ENCODE results near the gene CDKN1B. TPM values are rescaled to one million over a fixed set of nuclear protein-coding genes. Genes with fewer than 3 reads are reported as not detected.
A peak's percentile ranks its signal among the peaks of the same experiment; 100 is the strongest.

The CDKN1B gene
- total RNA-seq, 1 donor from 2014 or later, result 37.5 TPM

DNA sequence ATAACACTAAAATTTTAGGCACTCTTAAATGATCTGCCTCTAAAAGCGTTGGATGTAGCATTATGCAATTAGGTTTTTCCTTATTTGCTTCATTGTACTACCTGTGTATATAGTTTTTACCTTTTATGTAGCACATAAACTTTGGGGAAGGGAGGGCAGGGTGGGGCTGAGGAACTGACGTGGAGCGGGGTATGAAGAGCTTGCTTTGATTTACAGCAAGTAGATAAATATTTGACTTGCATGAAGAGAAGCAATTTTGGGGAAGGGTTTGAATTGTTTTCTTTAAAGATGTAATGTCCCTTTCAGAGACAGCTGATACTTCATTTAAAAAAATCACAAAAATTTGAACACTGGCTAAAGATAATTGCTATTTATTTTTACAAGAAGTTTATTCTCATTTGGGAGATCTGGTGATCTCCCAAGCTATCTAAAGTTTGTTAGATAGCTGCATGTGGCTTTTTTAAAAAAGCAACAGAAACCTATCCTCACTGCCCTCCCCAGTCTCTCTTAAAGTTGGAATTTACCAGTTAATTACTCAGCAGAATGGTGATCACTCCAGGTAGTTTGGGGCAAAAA lies 4.1 kb downstream of the CDKN1B start:
- no peak for ATAC-seq (ENCODE audit: poor library complexity)
- DNase-seq, result no peak
- intact Hi-C loops (cut with DNase I), result no loop called here

DNA sequence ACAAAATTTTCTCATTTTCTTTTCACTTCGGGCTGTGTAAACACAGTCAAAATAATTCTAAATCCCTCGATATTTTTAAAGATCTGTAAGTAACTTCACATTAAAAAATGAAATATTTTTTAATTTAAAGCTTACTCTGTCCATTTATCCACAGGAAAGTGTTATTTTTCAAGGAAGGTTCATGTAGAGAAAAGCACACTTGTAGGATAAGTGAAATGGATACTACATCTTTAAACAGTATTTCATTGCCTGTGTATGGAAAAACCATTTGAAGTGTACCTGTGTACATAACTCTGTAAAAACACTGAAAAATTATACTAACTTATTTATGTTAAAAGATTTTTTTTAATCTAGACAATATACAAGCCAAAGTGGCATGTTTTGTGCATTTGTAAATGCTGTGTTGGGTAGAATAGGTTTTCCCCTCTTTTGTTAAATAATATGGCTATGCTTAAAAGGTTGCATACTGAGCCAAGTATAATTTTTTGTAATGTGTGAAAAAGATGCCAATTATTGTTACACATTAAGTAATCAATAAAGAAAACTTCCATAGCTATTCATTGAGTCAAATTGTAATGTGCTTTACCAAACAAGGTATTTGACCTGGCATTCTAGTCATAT lies 4.8 kb downstream of the CDKN1B start:
- ATAC-seq (ENCODE audit: poor library complexity) (no peak), DNase-seq (no peak)
- intact Hi-C loops (cut with DNase I), result no loop called here

DNA sequence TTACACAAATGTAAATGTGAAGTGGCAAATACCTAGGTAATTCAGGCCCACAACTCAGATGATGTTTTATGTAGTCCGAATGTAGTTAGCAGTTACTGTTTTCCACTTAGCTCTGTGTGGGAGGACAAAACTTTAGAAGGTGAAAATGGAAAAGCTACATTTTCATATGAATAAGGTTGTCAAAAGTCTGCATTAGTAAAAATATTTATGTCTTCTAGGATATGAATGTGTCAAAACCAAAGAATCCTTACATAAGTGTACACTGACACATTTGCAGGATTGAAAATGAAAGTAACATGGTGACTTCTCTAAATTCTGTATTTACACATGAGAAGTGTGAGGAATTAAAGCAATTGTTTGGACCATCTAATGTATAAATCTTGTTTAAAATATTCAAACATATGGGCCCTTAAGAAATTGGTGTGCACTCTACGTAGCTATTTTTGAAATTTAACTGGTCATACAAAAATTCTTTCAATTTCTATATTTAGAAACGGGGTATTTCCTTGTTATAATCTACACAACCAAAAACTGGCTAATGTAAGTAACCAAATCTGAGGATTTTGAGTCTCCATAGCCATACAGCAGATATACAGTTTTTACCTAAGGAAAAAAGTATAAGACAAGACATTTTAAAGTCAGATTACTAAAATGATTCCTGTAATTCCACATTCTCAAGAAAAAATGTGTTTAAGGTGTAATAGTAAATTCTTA lies 5.4 kb downstream of the CDKN1B start:
- intact Hi-C loops (cut with DNase I), result no loop called here
- no peak for ATAC-seq (ENCODE audit: poor library complexity)
- no peak for DNase-seq

DNA sequence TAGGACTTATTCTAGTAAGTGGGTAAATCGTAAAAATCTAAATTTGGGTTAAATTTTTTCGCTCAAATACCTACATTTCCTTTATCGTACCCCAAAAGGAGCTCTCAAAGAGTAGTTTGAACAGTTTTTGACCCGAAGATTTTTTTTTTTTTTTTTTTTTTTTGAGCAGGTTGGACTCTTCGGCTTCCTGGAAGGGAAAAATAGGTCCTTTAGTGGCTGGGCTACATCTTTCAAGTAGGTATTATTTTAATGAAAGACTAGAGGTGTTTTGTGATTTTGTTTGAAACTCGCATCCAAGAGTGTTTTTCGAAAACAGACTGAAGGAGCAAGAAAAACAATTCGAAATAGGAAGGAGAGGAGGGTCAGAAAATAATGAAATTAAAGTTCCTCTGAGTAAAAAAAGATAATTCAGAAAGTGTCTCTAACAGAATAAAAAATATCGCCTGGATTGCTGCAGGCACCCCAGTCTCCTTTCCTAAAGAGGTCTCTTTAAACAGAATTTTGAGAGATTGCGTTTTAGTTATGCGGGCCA lies 6.0 kb downstream of the CDKN1B start:
- no peak for ATAC-seq (ENCODE audit: poor library complexity)
- no peak for DNase-seq
- intact Hi-C loops (cut with DNase I), result no loop called here

DNA sequence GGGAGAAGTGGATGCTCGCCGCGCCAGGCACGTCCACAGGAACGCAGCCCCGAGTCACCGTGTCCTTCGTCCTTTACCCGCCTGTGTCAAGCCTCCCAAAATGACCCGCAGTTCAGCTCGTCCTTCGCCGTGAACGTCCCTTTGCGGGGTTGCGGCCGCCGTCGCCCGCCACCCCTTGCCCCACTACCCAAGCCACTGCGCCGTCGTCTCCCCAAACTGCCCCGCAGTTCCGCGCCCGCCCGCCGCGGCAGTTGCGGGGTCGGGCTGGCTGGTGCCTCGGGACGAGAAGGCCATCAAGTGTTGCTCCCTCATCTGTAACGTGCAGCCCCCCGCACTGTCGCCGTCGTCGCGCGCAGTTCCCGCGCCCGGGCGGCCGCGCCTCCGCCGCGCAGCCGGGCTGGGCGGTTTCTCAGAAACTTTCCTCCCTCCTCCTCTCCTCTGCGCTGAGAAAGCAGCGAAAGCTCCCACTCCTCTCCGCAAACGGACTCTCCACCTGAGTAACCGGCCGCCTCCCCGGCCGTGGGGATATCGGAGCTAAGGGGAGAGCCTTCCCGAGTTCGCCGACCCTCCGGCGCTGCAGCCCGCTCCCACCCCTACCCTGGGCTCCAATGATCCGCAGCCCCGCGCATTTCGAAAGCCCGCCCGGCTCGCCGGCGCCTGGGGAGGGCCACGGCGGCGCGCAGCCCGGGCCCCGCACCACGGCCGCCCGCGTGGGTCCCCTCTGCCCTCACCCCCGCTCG lies 6.7 kb downstream of the CDKN1B start:
- intact Hi-C loops (cut with DNase I), result no loop called here
- peak; percentile 60 for DNase-seq

DNA sequence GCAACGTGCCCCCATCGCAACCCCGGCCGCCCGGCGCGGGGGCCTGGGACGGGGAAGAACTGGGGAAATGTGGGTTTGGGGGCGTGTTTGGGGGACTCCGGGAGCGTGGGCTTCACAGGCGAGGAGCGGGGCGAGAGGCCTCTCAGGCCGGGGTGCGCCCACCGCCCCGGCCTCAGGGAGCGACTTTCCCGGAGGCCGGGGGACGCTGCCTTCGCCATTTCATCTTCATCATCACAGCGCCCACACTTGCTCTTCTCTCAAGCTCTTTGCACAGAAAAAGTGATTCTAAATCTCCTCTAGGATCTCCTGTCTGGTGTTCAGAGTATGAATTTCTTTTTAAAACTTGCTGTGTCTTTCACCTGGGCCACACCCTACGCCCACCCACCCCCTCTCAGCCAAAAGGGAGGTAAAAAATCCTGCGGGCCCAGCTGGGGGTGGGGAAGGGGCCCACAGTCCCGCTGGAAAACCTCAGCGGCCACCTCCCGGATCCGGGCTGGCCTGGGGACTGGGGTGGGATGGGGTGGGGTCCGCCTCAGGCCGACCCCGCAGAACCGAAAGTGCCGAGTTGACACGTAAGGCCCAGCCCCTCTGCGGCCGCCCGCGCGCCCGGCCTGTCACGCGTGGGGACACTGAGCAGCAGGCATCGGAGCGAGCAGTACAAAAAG lies 7.4 kb downstream of the CDKN1B start:
- DNase-seq (no peak), ATAC-seq (ENCODE audit: poor library complexity) (no peak)
- intact Hi-C loops (cut with DNase I), result no loop called here

More for the DNA sequence above, 6.7 kb downstream of the CDKN1B start:
- peak; percentile 30 for ATAC-seq (ENCODE audit: poor library complexity)

DNA sequence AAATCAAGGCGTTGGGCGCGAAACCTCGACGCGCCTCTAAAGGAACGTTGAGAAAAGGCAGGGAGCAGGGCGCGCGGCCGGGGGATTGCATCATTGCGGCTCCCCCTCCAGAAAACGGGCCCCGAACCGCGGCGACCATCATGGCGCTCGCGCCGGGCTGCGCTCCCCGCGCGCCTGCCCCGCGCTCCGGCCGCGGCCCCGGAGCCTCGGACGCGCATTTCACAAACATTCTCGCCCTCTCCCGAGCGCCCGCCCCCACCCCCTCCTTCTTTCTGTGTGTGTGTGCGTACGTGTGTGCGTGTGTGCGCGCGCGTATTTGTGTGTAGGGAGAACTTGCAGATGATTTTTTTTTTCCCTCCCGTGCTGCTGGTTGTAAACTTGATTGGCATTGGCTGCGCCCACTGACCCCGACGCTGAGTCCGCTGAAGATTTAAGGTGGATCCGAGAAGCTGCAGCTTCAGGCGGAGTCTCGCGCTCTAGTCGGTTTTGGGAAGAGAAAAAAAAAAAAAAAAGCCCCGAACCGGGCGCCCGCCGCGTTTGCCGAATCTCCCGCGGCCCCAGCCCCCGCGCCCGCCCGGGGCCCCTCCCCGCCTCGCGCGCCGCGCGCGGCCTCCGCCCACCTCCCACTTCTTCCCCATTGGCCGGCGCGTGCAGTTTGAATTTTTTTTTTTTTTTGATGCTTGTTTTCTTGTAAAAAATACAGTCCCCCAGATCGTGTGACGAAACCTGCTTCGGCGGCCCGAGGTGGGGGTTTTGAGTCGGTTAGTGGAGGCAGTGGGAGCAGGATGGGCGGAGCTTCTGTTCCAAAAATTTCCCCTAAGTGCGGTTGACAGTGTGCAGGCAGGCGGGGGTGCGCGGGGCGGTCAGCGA lies 8.2 kb downstream of the CDKN1B start:
- DNase-seq, result peak; percentile 96
- intact Hi-C loops (cut with DNase I), result no loop called here
- ATAC-seq (ENCODE audit: poor library complexity), result peak; percentile 88

DNA sequence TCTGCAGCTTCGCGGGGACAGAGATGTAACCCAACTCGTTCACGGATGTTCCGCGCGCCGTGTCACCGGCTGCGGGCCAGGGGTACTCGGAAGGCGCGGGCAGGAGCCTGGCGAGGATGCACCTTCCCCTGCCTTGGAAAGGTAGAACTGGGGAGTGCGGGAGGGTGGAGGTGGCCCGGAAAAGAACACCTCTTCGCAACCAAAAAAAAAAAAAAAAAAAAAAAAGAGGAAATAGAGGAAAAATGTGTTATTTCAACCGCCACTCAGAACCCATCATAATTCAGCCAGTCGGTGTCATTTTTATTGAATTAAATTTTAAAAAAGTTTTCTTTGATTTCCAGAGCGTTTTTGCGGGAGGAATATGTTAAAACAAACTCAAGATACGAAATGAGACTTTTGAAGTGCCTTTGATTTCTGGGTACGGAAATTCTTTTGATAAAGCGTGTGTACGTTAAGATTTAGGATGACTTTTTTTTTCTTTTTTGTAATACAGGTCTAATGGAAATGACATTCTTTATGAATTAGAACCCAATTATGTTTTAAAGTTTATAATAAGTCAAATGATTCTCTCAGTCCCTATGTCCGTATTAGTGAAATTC lies 8.9 kb downstream of the CDKN1B start:
- intact Hi-C loops (cut with DNase I), result no loop called here
- ATAC-seq (ENCODE audit: poor library complexity) (no peak), DNase-seq (no peak)

DNA sequence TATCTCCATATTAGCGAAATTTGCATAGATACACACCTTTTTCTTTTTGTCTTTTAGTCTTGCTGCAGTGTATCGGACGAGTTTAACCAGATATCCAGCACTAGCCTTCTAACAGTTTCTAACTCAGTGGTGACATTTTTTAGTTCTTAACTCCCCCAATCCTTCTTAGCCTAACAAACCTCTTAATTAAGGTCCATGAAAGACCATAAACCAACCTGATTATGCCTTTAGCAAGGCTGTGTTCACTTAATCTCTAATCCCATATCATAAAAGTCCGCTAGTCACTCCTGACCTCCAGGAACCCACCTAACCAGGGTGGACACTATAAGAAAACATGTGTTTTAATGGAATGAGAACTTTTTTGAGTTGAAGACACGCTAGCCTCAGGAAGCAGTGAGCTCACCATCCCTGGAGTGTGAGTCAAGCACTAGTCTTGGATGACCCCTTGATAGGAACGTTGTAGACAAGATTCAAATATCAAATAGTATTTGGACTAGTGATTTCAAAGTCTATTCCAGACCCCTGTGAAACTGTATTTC lies 9.5 kb downstream of the CDKN1B start:
- no peak for ATAC-seq (ENCODE audit: poor library complexity)
- intact Hi-C loops (cut with DNase I), result no loop called here
- no peak for DNase-seq

DNA sequence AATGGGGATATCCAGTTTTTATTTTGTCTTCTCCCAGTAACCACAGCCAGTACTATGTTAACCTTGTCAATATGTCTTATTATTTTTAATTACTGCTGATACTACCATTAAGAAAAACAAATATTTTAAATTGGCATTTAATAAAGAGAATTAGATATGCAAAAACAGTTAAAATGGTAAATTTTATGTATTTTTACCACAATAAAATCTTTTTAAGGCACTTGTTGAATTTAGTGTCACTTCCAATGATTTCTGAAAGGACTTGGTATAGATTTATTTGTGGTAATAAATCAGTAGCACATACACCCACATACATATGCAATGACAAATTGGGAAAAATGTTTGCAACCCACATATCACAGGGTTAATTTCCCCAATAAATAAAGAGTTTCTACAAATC lies 14.0 kb downstream of the CDKN1B start:
- intact Hi-C loops (cut with DNase I), result no loop called here
- ATAC-seq (ENCODE audit: poor library complexity) (no peak), DNase-seq (no peak)

DNA sequence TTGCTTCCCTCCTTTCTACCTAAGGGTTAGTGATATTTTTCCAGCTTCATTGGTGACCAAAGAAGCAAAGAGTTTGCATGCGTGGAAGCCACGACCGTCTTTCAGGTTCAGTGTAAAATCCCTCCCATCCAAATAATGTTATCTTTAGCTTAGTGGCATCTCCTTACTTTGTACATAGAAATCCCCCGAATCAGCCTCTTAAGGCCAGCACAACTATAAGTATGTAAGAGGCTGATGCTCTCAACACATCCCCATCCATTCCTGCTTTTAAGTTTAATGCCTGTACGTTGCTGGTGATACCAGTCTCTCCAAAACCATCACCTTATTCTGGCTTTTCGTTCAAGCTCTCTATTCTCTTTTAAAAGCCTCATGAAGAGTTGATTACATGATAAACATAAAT lies 14.6 kb downstream of the CDKN1B start:
- no peak for ATAC-seq (ENCODE audit: poor library complexity)
- intact Hi-C loops (cut with DNase I), result no loop called here
- DNase-seq, result no peak

DNA sequence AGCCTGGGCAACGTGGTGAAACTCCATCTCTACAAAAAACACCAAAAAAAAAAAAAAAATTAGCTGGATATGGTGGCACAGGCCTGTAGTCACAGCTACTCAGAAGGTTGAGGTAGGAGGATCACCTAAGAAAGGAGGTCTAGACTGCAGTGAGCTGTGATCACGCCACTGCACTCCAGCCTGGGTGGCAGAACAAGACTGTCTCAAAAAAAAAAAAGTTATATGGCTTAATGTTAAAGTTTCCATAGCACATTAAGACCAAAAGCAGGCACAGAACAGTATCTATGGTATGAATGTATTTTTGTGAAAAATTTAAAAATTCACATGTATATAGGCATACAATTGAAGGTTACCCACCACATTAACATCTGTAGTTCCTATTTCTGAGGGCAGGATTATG lies 15.9 kb downstream of the CDKN1B start:
- intact Hi-C loops (cut with DNase I), result no loop called here
- ATAC-seq (ENCODE audit: poor library complexity) (no peak), DNase-seq (no peak)

DNA sequence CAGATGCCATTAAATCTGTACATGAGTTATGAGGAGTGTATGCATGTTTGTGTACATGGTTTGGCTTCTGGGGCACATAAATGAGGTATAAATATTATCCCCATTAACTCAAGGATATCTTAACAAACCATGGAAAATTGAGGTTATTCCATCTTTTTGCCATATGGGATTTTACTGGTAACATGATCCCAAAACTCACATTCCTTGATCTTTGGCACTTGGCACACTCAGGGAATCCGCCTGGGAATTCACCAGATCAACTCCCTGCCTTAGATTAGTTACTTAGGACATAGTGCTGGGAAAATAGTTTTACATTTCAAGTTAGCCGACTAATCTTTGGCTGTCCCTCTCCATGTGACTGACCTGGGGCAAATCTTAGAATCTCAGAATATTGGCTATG lies 16.9 kb downstream of the CDKN1B start:
- ATAC-seq (ENCODE audit: poor library complexity) (no peak), DNase-seq (no peak)
- intact Hi-C loops (cut with DNase I), result no loop called here

DNA sequence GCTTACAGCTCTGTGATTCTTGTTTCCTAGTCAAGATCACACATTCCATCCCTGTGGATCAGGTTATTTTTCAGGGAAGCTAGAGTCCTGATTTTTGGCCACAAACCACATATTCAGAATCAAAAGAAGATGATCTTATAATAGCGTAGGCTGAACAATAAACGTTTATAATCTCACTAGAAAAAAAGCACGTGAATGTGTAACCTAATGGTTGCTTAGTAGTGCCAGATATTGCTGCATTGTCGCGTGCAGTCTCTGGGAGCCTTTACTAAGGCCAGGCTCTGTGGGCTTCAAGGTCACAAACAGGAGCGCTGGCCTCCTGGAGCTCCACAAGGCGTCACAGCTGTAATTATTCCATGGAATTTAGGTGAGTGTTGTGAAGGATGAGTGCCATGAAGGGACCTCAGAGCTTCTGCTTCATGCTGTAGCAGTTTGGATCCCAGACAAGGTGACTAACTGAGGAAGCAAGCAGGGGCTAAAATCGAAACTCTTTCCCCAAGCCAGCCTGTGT lies 17.4 kb downstream of the CDKN1B start:
- ATAC-seq (ENCODE audit: poor library complexity) (no peak), DNase-seq (no peak)
- intact Hi-C loops (cut with DNase I), result no loop called here

DNA sequence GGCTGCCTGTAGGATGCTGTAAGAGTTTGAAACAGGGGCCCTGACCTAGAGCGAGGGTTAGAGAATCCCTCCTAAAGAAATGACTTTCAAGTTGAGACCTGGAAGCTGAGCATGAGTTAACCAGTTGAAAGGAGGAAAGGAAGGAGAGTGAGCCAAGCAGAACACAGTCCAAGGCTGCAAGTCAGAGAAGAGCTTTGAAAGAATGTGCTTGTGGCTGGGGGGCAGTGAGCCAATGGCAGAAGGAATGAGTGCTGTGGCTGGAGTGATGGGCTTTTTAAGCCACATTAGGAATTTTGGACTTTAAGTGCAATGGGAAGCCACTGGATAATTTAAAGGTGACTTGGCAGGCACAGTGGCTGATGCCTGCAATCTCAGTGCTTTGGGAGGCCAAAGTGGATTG lies 18.1 kb downstream of the CDKN1B start:
- ATAC-seq (ENCODE audit: poor library complexity) (no peak), DNase-seq (no peak)
- intact Hi-C loops (cut with DNase I), result no loop called here

DNA sequence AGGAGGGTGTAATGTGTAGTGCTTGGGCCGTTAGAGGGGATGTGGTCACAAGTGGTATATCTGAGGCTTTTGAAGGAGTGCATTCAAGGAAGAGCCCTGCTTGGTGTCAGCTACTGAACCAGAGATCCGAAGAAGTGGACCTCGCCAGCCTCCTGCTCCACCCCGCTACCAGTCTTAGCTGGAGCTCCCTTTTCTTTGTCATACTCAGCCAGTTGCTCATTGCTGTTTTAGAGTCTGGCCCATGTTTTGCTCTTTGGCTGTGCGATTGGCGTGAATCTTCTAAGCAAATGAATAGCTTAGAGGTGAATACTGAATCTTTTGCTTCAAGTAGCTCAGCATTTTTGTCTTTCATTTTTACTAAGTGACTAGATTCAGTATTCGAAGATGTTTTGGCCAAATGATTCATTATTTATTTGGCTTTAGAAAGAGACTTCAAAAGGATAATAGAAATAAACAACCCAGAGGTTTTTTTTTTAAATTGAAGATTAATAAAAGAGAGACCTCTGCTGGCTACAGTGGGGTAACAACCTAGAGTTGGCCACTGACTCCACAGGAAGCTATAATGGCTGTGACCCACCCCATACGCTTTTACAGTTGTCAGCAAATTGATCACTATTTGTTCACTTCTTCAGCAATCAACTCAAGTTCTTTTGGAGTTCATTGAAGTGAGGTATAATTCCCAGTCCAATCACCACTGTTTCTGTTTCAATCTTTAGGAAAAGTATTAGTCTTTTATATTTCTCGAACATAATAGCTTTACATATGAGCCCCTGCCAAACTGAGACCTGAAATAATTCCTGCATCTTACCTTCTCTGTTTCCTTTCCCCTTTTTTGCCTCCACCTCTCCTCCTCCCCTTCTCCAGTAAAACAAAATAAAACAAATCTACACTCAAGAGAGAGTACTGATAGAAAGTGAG lies 19.9 kb downstream of the CDKN1B start:
- DNase-seq (no peak), ATAC-seq (ENCODE audit: poor library complexity) (peak; percentile 78)
- intact Hi-C loops (cut with DNase I), result no loop called here

Measured in Right ventricle myocardium superior (tissue), 1 donor.